GM12878 (cell line): ENCODE results near the gene LPCAT2. TPM values are rescaled to one million over a fixed set of nuclear protein-coding genes. Genes with fewer than 3 reads are reported as not detected.

Experiments used
- ATAC-seq: fragments of 200-7000 bp; cut with Tn5 transposase; 3 replicates; pipeline ENCODE4 v1.9.1; 2020; ENCODE audit warnings: mild to moderate bottlenecking, moderate library complexity
- BruUV-seq: library from RNA; stranded (reverse); fragments of 400-500 nt; replicated peaks from 2 replicates; lab custom pipeline; 2021; lab: Mats Ljungman, UMichigan
- CTCF ChIA-PET: fragments of 300-600 bp; sonication (Branson Sonifier 250); formaldehyde crosslinking; extraction: SDS; loops from one replicate; lab custom pipeline; 2021; ENCODE audit warnings: inconsistent platforms; lab: Yijun Ruan, JAX
- POLR2A ChIA-PET: fragments of 350-600 bp; formaldehyde crosslinking; extraction: SDS; loops from one replicate; lab custom pipeline; 2021; ENCODE audit warnings: inconsistent platforms; lab: Charles Lee
- RAD21 ChIA-PET: fragments of 300-600 bp; sonication (Branson Sonifier 250); formaldehyde crosslinking; loops from one replicate; lab custom pipeline; 2023; ENCODE audit warnings: antibody characterized with exemption; ENCODE audit not compliant: unreplicated experiment; lab: Charles Lee
- SMC1A ChIA-PET: fragments of 300-600 bp; sonication (Branson Sonifier 250); formaldehyde crosslinking; loops from one replicate; lab custom pipeline; 2023; ENCODE audit not compliant: unreplicated experiment, uncharacterized antibody; lab: Charles Lee
- DNase-seq: peaks from one replicate; pipeline ENCODE4 v3.0.0-alpha.2; 2011; ENCODE audit warnings: low read depth, low spot score
- FAIRE-seq: peaks from 3 replicates; lab custom pipeline; 2011; peaks lifted over from hg19 to GRCh38; lab: Jason Lieb, UNC
- H2AFZ ChIP-seq: 2 replicates; pipeline ENCODE4 v1.6.0; 2011; ENCODE audit warnings: low read depth, low read length, control low read depth; ENCODE audit not compliant: control insufficient read depth
- H3K27ac ChIP-seq: 2 replicates; pipeline ENCODE4 v1.5.1; 2011; ENCODE audit warnings: control low read depth; ENCODE audit not compliant: control insufficient read depth, insufficient read depth
- H3K27me3 ChIP-seq, 2 experiments: replicated peaks in 1 of 2; 2 replicates each; pipeline versions ENCODE4 v1.6.0 to v1.6.1; 2011; ENCODE audit warnings: low read length in 1 of 2; ENCODE audit not compliant: control insufficient read depth in 2 of 2, insufficient read depth in 2 of 2
- H3K36me3 ChIP-seq, 2 experiments: 2 replicates each; pipeline ENCODE4 v1.5.1; 2011; ENCODE audit warnings: low read length in 1 of 2; ENCODE audit not compliant: control insufficient read depth in 2 of 2, insufficient read depth in 2 of 2
- H3K4me1 ChIP-seq: 2 replicates; pipeline ENCODE4 v1.6.1; 2011; ENCODE audit warnings: mild to moderate bottlenecking, low read length, moderate library complexity, mixed read lengths; ENCODE audit not compliant: control insufficient read depth, insufficient read depth
- H3K4me2 ChIP-seq: 2 replicates; pipeline ENCODE4 v1.6.0; 2011; ENCODE audit warnings: control low read depth; ENCODE audit not compliant: control insufficient read depth, insufficient read depth
- H3K4me3 ChIP-seq: fragments of 200-600 bp; sonication (generic); 2 replicates; pipeline ENCODE4 v1.5.1; 2016
- H3K79me2 ChIP-seq: 2 replicates; pipeline ENCODE4 v1.6.0; 2011; ENCODE audit warnings: low read length; ENCODE audit not compliant: control insufficient read depth, insufficient read depth
- H3K9ac ChIP-seq: 2 replicates; pipeline ENCODE4 v1.8.0; 2011; ENCODE audit warnings: low read length, control low read depth, mixed read lengths; ENCODE audit not compliant: control insufficient read depth, insufficient read depth
- H3K9me3 ChIP-seq: replicated peaks from 3 replicates; pipeline ENCODE4 v1.5.1; 2011; ENCODE audit warnings: mild to moderate bottlenecking, low read length; ENCODE audit not compliant: control insufficient read depth, insufficient read depth
- H4K20me1 ChIP-seq: 2 replicates; pipeline ENCODE4 v1.6.0; 2011; ENCODE audit not compliant: control insufficient read depth, insufficient read depth
- ESRRA ChIP-seq: IDR thresholded peaks from 2 replicates; pipeline ENCODE4 v1.6.1; 2012; ENCODE audit warnings: mild to moderate bottlenecking, low read length, improper control_type of control experiment
- HDAC6 ChIP-seq: fragments of 200-600 bp; sonication (generic); IDR thresholded peaks from one replicate; pipeline ENCODE4 v1.8.0; 2017; ENCODE audit warnings: antibody characterized with exemption; ENCODE audit not compliant: unreplicated experiment
- HDGF ChIP-seq: fragments of 450-650 bp; IDR thresholded peaks from 2 replicates; pipeline ENCODE4 v1.6.1; 2016; ENCODE audit warnings: antibody characterized with exemption
- IKZF2 ChIP-seq, 2 experiments: fragments of 450-650 bp; IDR thresholded peaks; 2 replicates each; pipeline ENCODE4 v1.6.1; 2017; ENCODE audit warnings: mild to moderate bottlenecking in 2 of 2, moderate library complexity in 2 of 2
- LARP7 ChIP-seq: fragments of 450-650 bp; IDR thresholded peaks from 2 replicates; pipeline ENCODE4 v1.6.1; 2017; ENCODE audit warnings: mild to moderate bottlenecking
- MYB ChIP-seq: fragments of 150-350 bp; IDR thresholded peaks from 2 replicates; pipeline ENCODE4 v1.6.1; 2014; ENCODE audit warnings: mild to moderate bottlenecking, low read depth, low read length, borderline replicate concordance
- NFIC ChIP-seq: IDR thresholded peaks from 2 replicates; pipeline ENCODE4 v1.6.1; 2012; ENCODE audit warnings: low read depth, mild to moderate bottlenecking, inconsistent platforms, low read length, moderate library complexity
- PAX5 ChIP-seq: IDR thresholded peaks from 2 replicates; pipeline ENCODE4 v1.6.1; 2011; ENCODE audit warnings: low read depth, low read length, borderline replicate concordance
- POU2F2 ChIP-seq: IDR thresholded peaks from 3 replicates; pipeline ENCODE4 v1.6.1; 2011; ENCODE audit warnings: low read depth, mild to moderate bottlenecking, low read length, borderline replicate concordance
- RCOR1 ChIP-seq: conservative IDR thresholded peaks from 2 replicates; pipeline ENCODE4 v1.6.1; 2012; ENCODE audit warnings: low read depth, low read length, improper control_type of control experiment
- SREBF1 ChIP-seq: IDR thresholded peaks from 2 replicates; pipeline ENCODE4 v1.6.1; 2012; ENCODE audit warnings: mild to moderate bottlenecking, low read length
- ZNF24 ChIP-seq: fragments of 450-650 bp; IDR thresholded peaks from 2 replicates; pipeline ENCODE4 v1.6.1; 2017; ENCODE audit warnings: antibody characterized with exemption, mild to moderate bottlenecking
- WGBS: methylation state at CpG from one replicate; pipeline ENCODE4 v1.1.6; 2016; ENCODE audit warnings: low lambda C conversion rate; ENCODE audit not compliant: insufficient replicate concordance, insufficient coverage; ENCODE audit errors: missing lambda C conversion rate; 5-methylcytosine and 5-hydroxymethylcytosine counted together
- in situ Hi-C: fragments of 300-500 bp; cut with MboI; formaldehyde crosslinking; loops from 9 replicates; pipeline ENCODE4 v1.14.3; 2018; ENCODE audit warnings: mixed read lengths
- intact Hi-C: fragments of 100-400 bp; cut with micrococcal nuclease; formaldehyde crosslinking; loops from one replicate; pipeline ENCODE4 v1.14.2; 2022; ENCODE audit not compliant: unreplicated experiment
- polyA plus RNA-seq, 11 experiments: library from polyadenylated mRNA; depleted of rRNA in 4 of 11; unstranded in 6 of 11; stranded (reverse) in 5 of 11; fragments of >200 nt; fragmentation: Nextera tagmentation in 4 of 11; fragmentation: Illumina TruSeq in 1 of 11; extraction: Ambion mirVana in 4 of 11; extraction: Trizol in 1 of 11; gene quantifications; 1 replicate in 1 of 11; 2 replicates in 10 of 11; pipeline versions ENCODE4 v1.2.1 to v1.2.3, GENCODE V29; 2011 to 2016; ENCODE audit warnings: inconsistent platforms in 2 of 11, missing spikeins in 2 of 11, low read depth in 1 of 11
- total RNA-seq, 4 experiments: library from RNA; depleted of rRNA in 3 of 4; stranded (reverse); fragments of >200 nt in 3 of 4; fragmentation: Illumina TruSeq in 1 of 4; extraction: Trizol in 1 of 4; gene quantifications; 2 replicates each; pipeline versions ENCODE4 v1.2.1 to v1.2.3, GENCODE V29; 2013 to 2021
- TF ChIP-seq, protein P1 (sequence below): fragments of 450-650 bp; IDR thresholded peaks from 2 replicates; pipeline ENCODE4 v1.6.1; 2016; ENCODE audit warnings: mild to moderate bottlenecking, moderate library complexity, borderline replicate concordance
- TF ChIP-seq, protein P2 (sequence below): fragments of 450-650 bp; IDR thresholded peaks from 2 replicates; pipeline ENCODE4 v1.6.1; 2017; ENCODE audit warnings: mild to moderate bottlenecking, moderate library complexity

The LPCAT2 gene
- total and polyA plus RNA-seq, 10 of the 15 experiments (the other 5 are each of a cell fraction or from before 2014, with no cell fraction given): 0.01 TPM; not detected in 9

DNA sequence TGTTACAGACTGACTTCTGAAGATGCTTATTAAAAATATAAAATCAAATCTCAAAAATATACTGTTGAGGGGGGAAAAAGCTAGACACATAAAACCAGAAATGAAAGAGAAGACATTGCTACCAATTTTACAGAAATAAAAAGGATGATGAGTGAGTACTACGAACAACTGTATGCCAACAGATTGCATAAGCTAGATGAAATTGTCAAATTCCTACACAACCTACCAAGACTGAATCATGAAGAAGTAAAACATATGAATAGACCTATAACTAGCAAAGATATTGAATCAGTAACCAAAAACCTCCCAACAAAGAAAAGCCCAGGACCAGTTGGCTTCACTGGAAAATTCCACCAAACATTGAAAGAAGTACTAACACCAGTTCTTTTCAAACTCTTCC lies 54.1 kb downstream of the LPCAT2 start (continued):
- TF ChIP-seq, protein P1, sequence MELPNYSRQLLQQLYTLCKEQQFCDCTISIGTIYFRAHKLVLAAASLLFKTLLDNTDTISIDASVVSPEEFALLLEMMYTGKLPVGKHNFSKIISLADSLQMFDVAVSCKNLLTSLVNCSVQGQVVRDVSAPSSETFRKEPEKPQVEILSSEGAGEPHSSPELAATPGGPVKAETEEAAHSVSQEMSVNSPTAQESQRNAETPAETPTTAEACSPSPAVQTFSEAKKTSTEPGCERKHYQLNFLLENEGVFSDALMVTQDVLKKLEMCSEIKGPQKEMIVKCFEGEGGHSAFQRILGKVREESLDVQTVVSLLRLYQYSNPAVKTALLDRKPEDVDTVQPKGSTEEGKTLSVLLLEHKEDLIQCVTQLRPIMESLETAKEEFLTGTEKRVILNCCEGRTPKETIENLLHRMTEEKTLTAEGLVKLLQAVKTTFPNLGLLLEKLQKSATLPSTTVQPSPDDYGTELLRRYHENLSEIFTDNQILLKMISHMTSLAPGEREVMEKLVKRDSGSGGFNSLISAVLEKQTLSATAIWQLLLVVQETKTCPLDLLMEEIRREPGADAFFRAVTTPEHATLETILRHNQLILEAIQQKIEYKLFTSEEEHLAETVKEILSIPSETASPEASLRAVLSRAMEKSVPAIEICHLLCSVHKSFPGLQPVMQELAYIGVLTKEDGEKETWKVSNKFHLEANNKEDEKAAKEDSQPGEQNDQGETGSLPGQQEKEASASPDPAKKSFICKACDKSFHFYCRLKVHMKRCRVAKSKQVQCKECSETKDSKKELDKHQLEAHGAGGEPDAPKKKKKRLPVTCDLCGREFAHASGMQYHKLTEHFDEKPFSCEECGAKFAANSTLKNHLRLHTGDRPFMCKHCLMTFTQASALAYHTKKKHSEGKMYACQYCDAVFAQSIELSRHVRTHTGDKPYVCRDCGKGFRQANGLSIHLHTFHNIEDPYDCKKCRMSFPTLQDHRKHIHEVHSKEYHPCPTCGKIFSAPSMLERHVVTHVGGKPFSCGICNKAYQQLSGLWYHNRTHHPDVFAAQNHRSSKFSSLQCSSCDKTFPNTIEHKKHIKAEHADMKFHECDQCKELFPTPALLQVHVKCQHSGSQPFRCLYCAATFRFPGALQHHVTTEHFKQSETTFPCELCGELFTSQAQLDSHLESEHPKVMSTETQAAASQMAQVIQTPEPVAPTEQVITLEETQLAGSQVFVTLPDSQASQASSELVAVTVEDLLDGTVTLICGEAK: no peak
- TF ChIP-seq PAX5 (no peak), HDGF (no peak), POU2F2 (no peak), HDAC6 (no peak), ZNF24 (no peak), RCOR1 (no peak), SREBF1 (no peak)

DNA sequence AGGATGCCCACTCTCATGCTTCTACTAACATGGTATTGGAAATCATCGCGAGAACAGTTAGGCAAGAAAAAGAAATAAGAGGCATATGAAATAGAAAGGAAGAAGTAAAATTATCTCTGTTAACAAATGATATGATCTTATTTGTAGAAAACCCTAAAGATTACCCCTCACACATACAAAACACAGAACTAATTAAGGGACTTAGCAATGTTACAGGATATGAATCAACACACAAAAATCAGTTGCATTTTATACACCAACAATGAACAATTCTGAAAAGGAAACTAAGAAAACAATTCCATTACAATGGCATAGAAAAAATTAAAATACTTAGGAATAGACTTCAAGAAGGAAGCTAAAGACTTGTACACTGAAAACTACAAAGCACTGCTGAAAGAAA lies 54.9 kb downstream of the LPCAT2 start:
- ChIA-PET CTCF (no interaction called here), POLR2A (no interaction called here), RAD21 (no interaction called here), SMC1A (no interaction called here)
- Histone ChIP-seq H2AFZ (no peak overlapping the region), H3K4me1 (no peaks in the 10 kb centered on the region), H3K27ac (no peak overlapping the region), H3K79me2 (no peaks in the 10 kb centered on the region), H3K9ac (no peak overlapping the region), H3K27me3 (no peaks in the 10 kb centered on the region), H4K20me1 (no peaks in the 10 kb centered on the region), H3K4me2 (no peak overlapping the region), H3K36me3 (no peaks in the 10 kb centered on the region), H3K4me3 (no peak overlapping the region), H3K9me3 (no peaks in the 10 kb centered on the region)
- in situ Hi-C loops: no loop called here
- DNase-seq (no peak), FAIRE-seq (no peak), ATAC-seq (no peak)
- BruUV-seq: no TSS peak
- 100% methylated on average over 2 of the region's 2 CpGs for WGBS
- intact Hi-C loops: no loop called here
- no peak for TF ChIP-seq NFIC
- TF ChIP-seq ESRRA: no peak
- TF ChIP-seq LARP7: no peak
- TF ChIP-seq MYB: no peak
- TF ChIP-seq, protein P2, sequence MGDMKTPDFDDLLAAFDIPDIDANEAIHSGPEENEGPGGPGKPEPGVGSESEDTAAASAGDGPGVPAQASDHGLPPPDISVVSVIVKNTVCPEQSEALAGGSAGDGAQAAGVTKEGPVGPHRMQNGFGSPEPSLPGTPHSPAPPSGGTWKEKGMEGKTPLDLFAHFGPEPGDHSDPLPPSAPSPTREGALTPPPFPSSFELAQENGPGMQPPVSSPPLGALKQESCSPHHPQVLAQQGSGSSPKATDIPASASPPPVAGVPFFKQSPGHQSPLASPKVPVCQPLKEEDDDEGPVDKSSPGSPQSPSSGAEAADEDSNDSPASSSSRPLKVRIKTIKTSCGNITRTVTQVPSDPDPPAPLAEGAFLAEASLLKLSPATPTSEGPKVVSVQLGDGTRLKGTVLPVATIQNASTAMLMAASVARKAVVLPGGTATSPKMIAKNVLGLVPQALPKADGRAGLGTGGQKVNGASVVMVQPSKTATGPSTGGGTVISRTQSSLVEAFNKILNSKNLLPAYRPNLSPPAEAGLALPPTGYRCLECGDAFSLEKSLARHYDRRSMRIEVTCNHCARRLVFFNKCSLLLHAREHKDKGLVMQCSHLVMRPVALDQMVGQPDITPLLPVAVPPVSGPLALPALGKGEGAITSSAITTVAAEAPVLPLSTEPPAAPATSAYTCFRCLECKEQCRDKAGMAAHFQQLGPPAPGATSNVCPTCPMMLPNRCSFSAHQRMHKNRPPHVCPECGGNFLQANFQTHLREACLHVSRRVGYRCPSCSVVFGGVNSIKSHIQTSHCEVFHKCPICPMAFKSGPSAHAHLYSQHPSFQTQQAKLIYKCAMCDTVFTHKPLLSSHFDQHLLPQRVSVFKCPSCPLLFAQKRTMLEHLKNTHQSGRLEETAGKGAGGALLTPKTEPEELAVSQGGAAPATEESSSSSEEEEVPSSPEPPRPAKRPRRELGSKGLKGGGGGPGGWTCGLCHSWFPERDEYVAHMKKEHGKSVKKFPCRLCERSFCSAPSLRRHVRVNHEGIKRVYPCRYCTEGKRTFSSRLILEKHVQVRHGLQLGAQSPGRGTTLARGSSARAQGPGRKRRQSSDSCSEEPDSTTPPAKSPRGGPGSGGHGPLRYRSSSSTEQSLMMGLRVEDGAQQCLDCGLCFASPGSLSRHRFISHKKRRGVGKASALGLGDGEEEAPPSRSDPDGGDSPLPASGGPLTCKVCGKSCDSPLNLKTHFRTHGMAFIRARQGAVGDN: no peak
- no peak for TF ChIP-seq IKZF2 (IDR thresholded peaks at IDR 0.05)
